Stimulated activated naive CD8-positive, alpha-beta T cell treated with anti-CD3 and anti-CD28 coated beads, Interleukin-15, Interleukin-2, amounts not matched to agents 100 ng/mL and 50 ng/mL, for 24 hours (primary cell): Measurements from ENCODE around the gene GDAP1L1.
"Not testable (repeated sequence)": the region's sequence is repeated elsewhere in the genome, so short reads cannot be mapped to it uniquely, and the experiment has no call there.

ENCODE experiments used
- H3K27ac Mint-ChIP-seq: one replicate; pipeline ENCODE4 v1.8.0; 2021; ENCODE audit warnings: mild to moderate bottlenecking, mixed read lengths
- H3K27me3 Mint-ChIP-seq: one replicate; pipeline ENCODE4 v1.8.0; 2021; ENCODE audit warnings: mixed read lengths
- H3K36me3 Mint-ChIP-seq: one replicate; pipeline ENCODE4 v1.8.0; 2021; ENCODE audit warnings: low read depth, mixed read lengths
- H3K4me1 Mint-ChIP-seq: one replicate; pipeline ENCODE4 v1.8.0; 2021; ENCODE audit warnings: low read depth, mixed read lengths
- H3K4me3 Mint-ChIP-seq: one replicate; pipeline ENCODE4 v1.8.0; 2021; ENCODE audit warnings: mild to moderate bottlenecking, mixed read lengths
- H3K9me3 Mint-ChIP-seq: one replicate; pipeline ENCODE4 v1.8.0; 2021; ENCODE audit warnings: mixed read lengths

Gene GDAP1L1

GRCh38 chr20:44297721-44298120 is 50.6 kb downstream of the GDAP1L1 start:
- Mint-ChIP-seq H3K9me3 (no peaks in the 10 kb centered on the region), H3K27me3 (no peaks in the 10 kb centered on the region), H3K36me3 (no peaks in the 10 kb centered on the region), H3K4me3 (no peak overlapping the region), H3K27ac (no peak overlapping the region), H3K4me1 (no peaks in the 10 kb centered on the region)

DNA sequence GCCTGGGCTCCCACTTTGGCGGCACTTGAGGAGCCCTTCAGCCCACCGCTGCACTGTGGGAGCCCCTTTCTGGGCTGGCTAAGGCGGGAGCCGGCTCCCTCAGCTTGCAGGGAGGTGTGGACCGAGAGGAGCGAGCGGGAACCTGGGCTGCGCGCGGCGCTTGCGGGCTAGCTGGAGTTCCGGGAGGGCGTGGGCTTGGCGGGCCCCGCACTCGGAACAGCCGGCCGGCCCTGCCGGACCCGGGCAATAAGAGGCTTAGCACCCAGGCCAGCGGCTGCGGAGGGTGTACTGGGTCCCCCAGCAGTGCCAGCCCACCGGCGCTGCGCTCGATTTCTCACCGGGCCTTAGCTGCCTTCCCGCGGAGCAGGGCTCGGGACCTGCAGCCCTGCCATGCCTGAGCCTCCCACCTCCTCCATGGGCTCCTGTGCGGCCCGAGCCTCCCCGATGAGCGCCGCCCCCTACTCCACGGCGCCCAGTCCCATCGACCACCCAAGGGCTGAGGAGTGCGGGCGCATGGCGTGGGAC is 52.0 kb downstream of the GDAP1L1 start:
- not testable (repeated sequence) for H3K9me3 Mint-ChIP-seq, H3K36me3 Mint-ChIP-seq, H3K27me3 Mint-ChIP-seq, H3K27ac Mint-ChIP-seq, H3K4me3 Mint-ChIP-seq, H3K4me1 Mint-ChIP-seq

GRCh38 chr20:44301285-44301684 is 54.2 kb downstream of the GDAP1L1 start:
- H3K36me3 Mint-ChIP-seq: peaks cover 7% of the 10 kb centered on the region
- H3K27ac Mint-ChIP-seq: no peak overlapping the region
- H3K9me3 Mint-ChIP-seq: no peaks in the 10 kb centered on the region
- H3K4me3 Mint-ChIP-seq: no peak overlapping the region
- H3K27me3 Mint-ChIP-seq: no peaks in the 10 kb centered on the region
- no peaks in the 10 kb centered on the region for H3K4me1 Mint-ChIP-seq

DNA sequence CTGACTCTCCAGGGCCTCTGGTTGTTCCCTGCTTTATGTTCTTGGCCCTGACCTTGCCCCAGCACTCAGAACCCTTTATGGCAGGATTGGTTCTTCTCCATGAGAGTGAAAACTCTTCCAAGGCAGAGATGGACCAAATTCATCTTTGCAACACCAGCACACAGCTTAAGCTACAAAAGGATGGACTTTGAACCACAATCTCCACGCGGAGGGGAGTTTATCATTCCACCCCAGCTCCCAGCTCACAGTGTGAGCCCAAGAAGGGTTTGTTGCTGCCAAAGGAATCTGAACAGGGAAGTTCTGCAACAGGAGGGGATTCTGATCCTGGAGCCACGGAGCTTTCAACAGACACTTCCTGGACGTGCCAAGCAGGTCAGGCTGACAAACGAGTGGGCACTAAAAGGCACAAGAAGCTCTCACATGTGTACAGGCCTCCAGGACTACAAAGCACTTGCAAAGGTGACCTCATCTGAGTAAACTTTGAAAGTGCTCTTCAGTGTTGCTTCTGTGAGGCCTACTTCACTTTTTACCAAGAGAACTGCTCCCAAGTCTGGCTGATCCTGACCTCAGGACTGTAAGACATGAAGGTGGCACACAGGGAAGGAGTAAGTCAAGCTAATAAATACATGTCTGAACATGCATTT is 55.0 kb downstream of the GDAP1L1 start:
- H3K9me3 Mint-ChIP-seq: no peaks in the 10 kb centered on the region
- H3K36me3 Mint-ChIP-seq: peaks cover 10% of the 10 kb centered on the region
- H3K4me3 Mint-ChIP-seq: no peak overlapping the region

GRCh38 chr20:44302736-44303135 is 55.6 kb downstream of the GDAP1L1 start:
- Mint-ChIP-seq H3K36me3 (peaks cover 10% of the 10 kb centered on the region), H3K4me1 (no peaks in the 10 kb centered on the region), H3K27me3 (no peaks in the 10 kb centered on the region), H3K4me3 (no peak overlapping the region), H3K9me3 (no peaks in the 10 kb centered on the region), H3K27ac (no peak overlapping the region)

More for the DNA sequence above, 55.0 kb downstream of the GDAP1L1 start:
- Mint-ChIP-seq H3K4me1 (no peaks in the 10 kb centered on the region), H3K27me3 (no peaks in the 10 kb centered on the region), H3K27ac (no peak overlapping the region)

- peaks cover 10% of the 10 kb centered on the region for H3K36me3 Mint-ChIP-seq
Measured at GRCh38 chr20:44304383-44304782, 57.3 kb downstream of the GDAP1L1 start.

GRCh38 chr20:44306927-44307326 is 59.8 kb downstream of the GDAP1L1 start:
- peaks cover 20% of the 10 kb centered on the region for H3K4me1 Mint-ChIP-seq
- H3K9me3 Mint-ChIP-seq: no peaks in the 10 kb centered on the region
- no peak overlapping the region for H3K27ac Mint-ChIP-seq
- no peaks in the 10 kb centered on the region for H3K27me3 Mint-ChIP-seq
- H3K4me3 Mint-ChIP-seq: no peak overlapping the region
- peaks cover 10% of the 10 kb centered on the region for H3K36me3 Mint-ChIP-seq

More at GRCh38 chr20:44304383-44304782, 57.3 kb downstream of the GDAP1L1 start:
- H3K4me1 Mint-ChIP-seq: peaks cover 3% of the 10 kb centered on the region
- no peak overlapping the region for H3K4me3 Mint-ChIP-seq
- no peaks in the 10 kb centered on the region for H3K9me3 Mint-ChIP-seq
- H3K27me3 Mint-ChIP-seq: no peaks in the 10 kb centered on the region
- no peak overlapping the region for H3K27ac Mint-ChIP-seq

DNA sequence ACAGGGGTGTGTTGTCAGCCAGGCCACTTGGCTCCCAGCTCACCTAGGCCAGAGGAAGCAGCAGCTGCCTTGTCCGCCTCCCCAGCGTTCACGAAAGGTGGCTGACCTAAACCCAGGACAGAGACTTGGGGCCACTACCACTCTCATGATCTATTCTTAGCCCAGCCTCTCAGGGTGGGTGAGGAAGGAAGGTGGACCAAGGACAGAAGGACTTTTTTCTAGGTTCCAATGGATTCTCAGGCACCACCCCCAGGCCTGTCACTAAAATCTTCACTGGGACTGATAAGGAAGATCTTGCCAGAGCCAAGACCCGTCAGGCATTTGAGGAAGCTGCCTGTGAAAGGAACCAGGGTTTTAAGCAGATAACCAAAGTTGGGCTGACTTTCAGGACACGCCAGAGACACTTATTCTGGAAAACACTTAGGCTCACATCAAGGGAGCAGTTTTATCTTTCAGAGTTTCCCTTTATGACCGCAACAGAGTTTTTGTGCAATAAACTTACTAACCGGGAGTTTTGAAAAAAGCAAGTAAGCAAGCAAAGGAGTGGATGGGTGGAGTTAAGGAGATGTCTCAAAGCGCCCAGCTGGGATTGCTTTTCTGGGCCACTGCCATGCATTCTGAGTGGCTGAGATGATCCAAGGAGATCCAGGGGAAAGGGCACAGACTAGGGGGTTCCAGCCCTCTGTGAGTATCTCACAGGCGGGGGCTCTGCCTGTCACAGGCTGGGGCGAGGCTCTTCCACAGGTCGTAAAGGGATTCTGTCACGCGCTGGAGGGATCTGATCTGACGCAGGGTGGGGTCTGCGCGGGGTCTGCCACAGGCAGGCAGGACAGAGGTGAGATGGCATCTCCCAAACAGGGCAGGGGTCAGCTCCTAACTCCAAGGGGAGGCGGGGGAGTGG is 62.9 kb downstream of the GDAP1L1 start:
- peaks cover 20% of the 10 kb centered on the region for H3K4me1 Mint-ChIP-seq
- peaks cover 6% of the 10 kb centered on the region for H3K36me3 Mint-ChIP-seq
- H3K27me3 Mint-ChIP-seq: no peaks in the 10 kb centered on the region
- H3K9me3 Mint-ChIP-seq: no peaks in the 10 kb centered on the region
- peak overlapping the region; percentile 94 for H3K27ac Mint-ChIP-seq
- peak overlapping the region; percentile 91 for H3K4me3 Mint-ChIP-seq

DNA sequence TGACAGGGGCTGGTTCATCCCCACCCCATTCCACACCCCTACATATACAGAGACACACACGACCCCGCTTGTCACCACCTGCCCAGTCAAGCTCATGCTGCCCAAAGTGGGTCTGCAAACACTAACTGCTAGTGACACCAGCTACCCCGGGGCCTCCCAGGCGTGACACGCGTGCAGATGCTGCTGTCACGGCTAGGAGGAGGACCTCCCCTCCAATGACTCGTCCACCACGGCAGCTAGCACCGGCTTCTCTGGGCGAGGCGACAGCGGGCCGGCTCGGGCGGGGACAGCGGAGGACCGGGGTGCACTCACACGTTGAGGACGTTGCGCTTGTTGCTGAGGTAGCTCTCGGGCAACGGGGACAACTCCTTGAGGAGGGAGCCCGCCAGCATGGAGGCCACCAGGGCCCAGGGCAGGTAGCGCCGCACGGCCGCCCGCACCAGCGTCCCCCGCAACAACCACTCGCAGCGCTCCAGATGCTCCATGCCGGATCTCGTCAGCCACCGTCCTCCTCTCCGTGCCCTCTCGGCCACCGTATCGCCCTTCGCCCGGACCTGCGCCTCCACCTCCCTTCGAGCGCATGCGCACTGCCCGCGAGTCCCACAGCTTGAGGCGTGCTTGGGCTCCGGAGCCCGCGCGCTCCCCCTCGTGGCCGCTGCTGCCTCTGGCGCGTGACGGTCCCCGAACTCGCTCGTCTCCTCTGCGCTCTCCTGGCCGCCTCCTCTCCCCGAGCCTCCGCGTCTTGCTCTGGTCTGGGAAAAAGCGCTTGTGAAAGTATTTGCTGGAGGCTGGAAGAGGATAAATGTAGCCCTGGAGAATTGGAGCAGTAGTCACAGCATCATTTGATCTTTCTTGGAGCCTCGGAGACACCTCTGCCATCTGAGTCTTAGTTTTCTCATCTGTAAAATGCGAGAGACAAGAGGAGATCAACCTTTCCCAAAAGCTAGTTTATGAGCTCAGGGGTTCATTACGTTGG is 63.8 kb downstream of the GDAP1L1 start, which contains the start of gene FITM2:
TSS of gene FITM2 (minus strand) at position 539 of the 976 bp plus-strand sequence. CDS start at position 485, 54 bp downstream.
- no peaks in the 10 kb centered on the region for H3K9me3 Mint-ChIP-seq
- H3K27ac Mint-ChIP-seq: peak within 1 kb of the TSS; percentile 94
- H3K4me1 Mint-ChIP-seq: peaks cover 20% of the 10 kb centered on the region
- H3K36me3 Mint-ChIP-seq: peaks cover 4% of the 10 kb centered on the region
- H3K4me3 Mint-ChIP-seq: peak within 1 kb of the TSS; percentile 91
- no peaks in the 10 kb centered on the region for H3K27me3 Mint-ChIP-seq

- Mint-ChIP-seq H3K4me3 (no peak overlapping the region), H3K27ac (no peak overlapping the region), H3K36me3 (no peaks in the 10 kb centered on the region), H3K9me3 (no peaks in the 10 kb centered on the region), H3K4me1 (peaks cover 12% of the 10 kb centered on the region), H3K27me3 (peaks cover 5% of the 10 kb centered on the region)
Measured at GRCh38 chr20:44314870-44315269, 67.8 kb downstream of the GDAP1L1 start.

GRCh38 chr20:44319839-44320422 is 72.8 kb downstream of the GDAP1L1 start:
- Mint-ChIP-seq H3K9me3 (no peaks in the 10 kb centered on the region), H3K27ac (no peak overlapping the region), H3K27me3 (peaks cover 9% of the 10 kb centered on the region), H3K36me3 (no peaks in the 10 kb centered on the region), H3K4me3 (no peak overlapping the region), H3K4me1 (no peaks in the 10 kb centered on the region)

DNA sequence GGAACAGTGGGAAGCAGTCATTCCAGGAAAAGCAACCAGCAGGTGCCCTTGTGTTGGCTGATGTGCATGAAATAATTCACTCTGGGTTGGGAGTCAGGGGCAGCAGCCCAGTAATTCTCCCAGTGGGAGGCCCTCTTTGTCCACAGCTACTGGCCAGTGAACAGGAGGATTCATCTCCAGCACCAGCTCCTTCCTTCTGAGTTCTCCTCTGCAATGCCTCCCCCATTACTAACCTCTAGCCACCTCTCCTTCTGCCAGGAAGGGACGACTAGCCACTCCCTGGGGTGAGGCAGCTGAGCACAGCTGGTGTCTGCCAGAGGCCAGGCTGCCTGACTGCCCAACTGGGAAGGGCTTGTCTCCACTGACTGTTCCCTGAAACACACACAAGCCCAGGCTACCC is 77.2 kb downstream of the GDAP1L1 start:
- Mint-ChIP-seq H3K4me3 (no peak overlapping the region), H3K27ac (no peak overlapping the region), H3K4me1 (no peaks in the 10 kb centered on the region), H3K27me3 (peaks cover 12% of the 10 kb centered on the region), H3K9me3 (no peaks in the 10 kb centered on the region), H3K36me3 (no peaks in the 10 kb centered on the region)

- no peaks in the 10 kb centered on the region for H3K36me3 Mint-ChIP-seq
- peak overlapping the region; percentile 52 for H3K27ac Mint-ChIP-seq
- H3K9me3 Mint-ChIP-seq: no peaks in the 10 kb centered on the region
- peaks cover 15% of the 10 kb centered on the region for H3K27me3 Mint-ChIP-seq
- peak overlapping the region; percentile 45 for H3K4me3 Mint-ChIP-seq
- no peaks in the 10 kb centered on the region for H3K4me1 Mint-ChIP-seq
Measured at GRCh38 chr20:44326391-44327159, 79.5 kb downstream of the GDAP1L1 start.
